Limb (tissue), 2 donors: ENCODE results near the gene CCDC40.

ENCODE experiments used
- DNase-seq, 2 donors: peaks; one replicate each; pipeline ENCODE4 v3.0.0-alpha.2; 2016; ENCODE audit errors: extremely low spot score in 2 of 2

The CCDC40 gene

GRCh38 chr17:80018917-80019651 is 17.4 kb upstream of the CCDC40 start:
- no peak for DNase-seq

- DNase-seq: no peak
Observed at GRCh38 chr17:80021600-80021999, 14.8 kb upstream of the CCDC40 start.

- peak in 1 of 2 donors; percentile 73 for DNase-seq
Observed at GRCh38 chr17:80023481-80024205, 12.8 kb upstream of the CCDC40 start.

GRCh38 chr17:80024206-80024972 is 12.1 kb upstream of the CCDC40 start:
- no peak for DNase-seq

- peak in 1 of 2 donors; percentile 70 for DNase-seq
Observed at GRCh38 chr17:80025140-80025539, 11.3 kb upstream of the CCDC40 start.

- no peak for DNase-seq
Observed at GRCh38 chr17:80025796-80026195, 10.6 kb upstream of the CCDC40 start.

GRCh38 chr17:80026359-80027042 is 9.9 kb upstream of the CCDC40 start:
- no peak for DNase-seq

- DNase-seq: no peak
Observed at GRCh38 chr17:80027043-80027435, 9.4 kb upstream of the CCDC40 start.

GRCh38 chr17:80028030-80028429 is 8.4 kb upstream of the CCDC40 start:
- no peak for DNase-seq

- DNase-seq: peak; percentile 79 to 82
Observed at GRCh38 chr17:80029258-80029974, 7.0 kb upstream of the CCDC40 start.

- no peak for DNase-seq
Observed at GRCh38 chr17:80030730-80031410, 5.6 kb upstream of the CCDC40 start.

GRCh38 chr17:80031691-80032430 is 4.6 kb upstream of the CCDC40 start:
- no peak for DNase-seq

GRCh38 chr17:80032614-80033171 is 3.7 kb upstream of the CCDC40 start:
- DNase-seq: no peak

- no peak for DNase-seq
Observed at GRCh38 chr17:80033840-80034239, 2.6 kb upstream of the CCDC40 start.

- DNase-seq: peak in 1 of 2 donors; percentile 75
Observed at GRCh38 chr17:80034791-80035686, 1.4 kb upstream of the CCDC40 start.

- DNase-seq: no peak
Observed at GRCh38 chr17:80035687-80035936, 830 bp upstream of the CCDC40 start, which contains the start of gene TBC1D16. TSS of gene TBC1D16 (minus strand) at chr17:80035872. CDS start at chr17:80013547, 22,325 bp downstream.

- DNase-seq: no peak
Observed at GRCh38 chr17:80036715-80037477, 454 bp downstream of the CCDC40 start.

- no peak for DNase-seq
Observed at GRCh38 chr17:80043963-80044362, 7.5 kb downstream of the CCDC40 start.
